Neuronal stem cell (in vitro differentiated cells): ENCODE measurements around the gene UGT1A7.

Experiments used
- DNase-seq: peaks from one replicate; pipeline ENCODE4 v3.0.0-alpha.2; 2013; ENCODE audit warnings: low spot score
- H2AFZ ChIP-seq: one replicate; pipeline ENCODE4 v1.6.1; 2013; ENCODE audit warnings: mild to moderate bottlenecking, low read length, inconsistent platforms
- H2AK5ac ChIP-seq: 2 replicates; pipeline ENCODE4 v1.6.1; 2013; ENCODE audit warnings: low read depth, mild to moderate bottlenecking, inconsistent platforms, low read length, moderate library complexity, mixed read lengths
- H2BK120ac ChIP-seq: 2 replicates; pipeline ENCODE4 v1.6.1; 2013; ENCODE audit warnings: low read depth, mild to moderate bottlenecking, inconsistent platforms, low read length, moderate library complexity, mixed read lengths
- H2BK12ac ChIP-seq: one replicate; pipeline ENCODE4 v1.6.1; 2013; ENCODE audit warnings: low read length, inconsistent platforms
- H2BK15ac ChIP-seq: 2 replicates; pipeline ENCODE4 v1.6.1; 2013; ENCODE audit warnings: mild to moderate bottlenecking, low read length, inconsistent platforms, mixed read lengths
- H2BK5ac ChIP-seq: one replicate; pipeline ENCODE4 v1.6.1; 2013; ENCODE audit warnings: inconsistent platforms, mild to moderate bottlenecking, low read length, moderate library complexity
- H3K14ac ChIP-seq: one replicate; pipeline ENCODE4 v1.6.1; 2013; ENCODE audit warnings: low read length, inconsistent platforms
- H3K18ac ChIP-seq: 2 replicates; pipeline ENCODE4 v1.6.1; 2013; ENCODE audit warnings: low read length, inconsistent platforms
- H3K23ac ChIP-seq: 2 replicates; pipeline ENCODE4 v1.6.1; 2013; ENCODE audit warnings: low read depth, mild to moderate bottlenecking, mixed read lengths, low read length, inconsistent platforms; ENCODE audit not compliant: poor library complexity
- H3K27ac ChIP-seq: replicated peaks from 3 replicates; pipeline ENCODE4 v1.5.1; 2013; ENCODE audit warnings: low read length, inconsistent platforms
- H3K27me3 ChIP-seq, 3 experiments: 2 replicates each; pipeline ENCODE4 v1.6.1; 2013; ENCODE audit warnings: low read length in 3 of 3, mild to moderate bottlenecking in 2 of 3, inconsistent platforms in 1 of 3, low read depth in 1 of 3, mixed read lengths in 1 of 3, moderate library complexity in 1 of 3; ENCODE audit not compliant: control insufficient read depth in 3 of 3, insufficient read depth in 3 of 3
- H3K36me3 ChIP-seq, 2 donors: replicated peaks in 1 of 2; 2 replicates each; pipeline ENCODE4 v1.6.1; 2013; ENCODE audit warnings: low read length in 2 of 2; ENCODE audit not compliant: control insufficient read depth in 2 of 2, insufficient read depth in 2 of 2
- H3K4ac ChIP-seq: 2 replicates; pipeline ENCODE4 v1.6.1; 2013; ENCODE audit warnings: inconsistent platforms, mild to moderate bottlenecking, low read length, moderate library complexity
- H3K4me1 ChIP-seq, 2 donors: 1 replicate in 1 of 2; 2 replicates in 1 of 2; pipeline ENCODE4 v1.6.1; 2013; ENCODE audit warnings: low read length in 2 of 2, low read depth in 1 of 2; ENCODE audit not compliant: control insufficient read depth in 2 of 2, insufficient read depth in 1 of 2
- H3K4me2 ChIP-seq: one replicate; pipeline ENCODE4 v1.6.1; 2013; ENCODE audit warnings: mild to moderate bottlenecking, low read length, inconsistent platforms; ENCODE audit not compliant: insufficient read depth, poor library complexity, severe bottlenecking
- H3K4me3 ChIP-seq, 2 donors: 2 replicates each; pipeline ENCODE4 v1.5.1; 2013; ENCODE audit warnings: low read length in 2 of 2, mild to moderate bottlenecking in 2 of 2, inconsistent platforms in 1 of 2, moderate library complexity in 1 of 2
- H3K79me1 ChIP-seq: one replicate; pipeline ENCODE4 v1.6.1; 2013; ENCODE audit warnings: low read depth, mild to moderate bottlenecking, inconsistent platforms, low read length, moderate library complexity
- H3K9ac ChIP-seq: one replicate; pipeline ENCODE4 v1.6.1; 2013; ENCODE audit warnings: mild to moderate bottlenecking, low read depth, low read length, inconsistent platforms; ENCODE audit not compliant: poor library complexity
- H3K9me3 ChIP-seq, 2 donors: replicated peaks in 1 of 2; 2 replicates each; pipeline versions ENCODE3 to v1.6.1; 2013; ENCODE audit warnings: low read length in 2 of 2, mild to moderate bottlenecking in 2 of 2, inconsistent platforms in 1 of 2, low read depth in 1 of 2, mixed read lengths in 1 of 2, moderate library complexity in 1 of 2; ENCODE audit not compliant: control insufficient read depth in 2 of 2, insufficient read depth in 1 of 2
- H4K8ac ChIP-seq: one replicate; pipeline ENCODE4 v1.6.1; 2013; ENCODE audit warnings: low read depth, mild to moderate bottlenecking, inconsistent platforms, low read length, moderate library complexity
- H4K91ac ChIP-seq: one replicate; pipeline ENCODE4 v1.6.1; 2013; ENCODE audit warnings: low read length, low read depth, mild to moderate bottlenecking, inconsistent platforms; ENCODE audit not compliant: poor library complexity
- WGBS, 2 donors: extraction: QIAGEN DNeasy Blood & Tissue Kit; methylation state at CpG; one replicate each; pipeline ENCODE4 v1.1.7; 2013; ENCODE audit warnings: missing lambda C conversion rate in 2 of 2, mixed read lengths in 1 of 2; ENCODE audit not compliant: insufficient read length in 2 of 2, insufficient replicate concordance in 1 of 2; ENCODE audit errors: extremely low coverage in 2 of 2; 5-methylcytosine and 5-hydroxymethylcytosine counted together

Gene UGT1A7

GRCh38 chr2:233813236-233814055 lies 131.7 kb downstream of the UGT1A7 start:
- Histone ChIP-seq H3K4me2 (no peak overlapping the region), H3K18ac (no peak overlapping the region), H2AK5ac (no peak overlapping the region), H3K14ac (no peak overlapping the region), H4K91ac (no peak overlapping the region), H2BK120ac (no peak overlapping the region), H3K27me3 (peaks cover 0 to 2% (median 0%) of the 10 kb centered on the region in 3 experiments), H3K27ac (no peak overlapping the region), H2BK5ac (no peak overlapping the region), H2BK12ac (no peak overlapping the region), H3K4ac (no peak overlapping the region), H4K8ac (no peak overlapping the region), H3K9me3 (no peaks in the 10 kb centered on the region), H3K23ac (no peak overlapping the region), H3K36me3 (no peaks in the 10 kb centered on the region), H2AFZ (no peak overlapping the region), H3K9ac (no peak overlapping the region), H3K4me3 (no peak overlapping the region), H2BK15ac (no peak overlapping the region), H3K4me1 (no peaks in the 10 kb centered on the region), H3K79me1 (no peaks in the 10 kb centered on the region)
- no CpG with 5 or more reads among the region's 3 CpGs for WGBS, 2 donors
- no peak for DNase-seq

- no peak overlapping the region for H2BK15ac ChIP-seq
- no peak overlapping the region for H2BK120ac ChIP-seq
- no peak overlapping the region for H3K4me3 ChIP-seq
Measured at GRCh38 chr2:233814056-233814835, 132.5 kb downstream of the UGT1A7 start.

GRCh38 chr2:233815861-233816260 lies 134.2 kb downstream of the UGT1A7 start:
- no peak overlapping the region for H2BK15ac ChIP-seq
- peaks cover 0 to 3% (median 0%) of the 10 kb centered on the region in 3 experiments for H3K27me3 ChIP-seq
- H3K9me3 ChIP-seq, result no peaks in the 10 kb centered on the region
- H2BK5ac ChIP-seq, result no peak overlapping the region
- no peak overlapping the region for H2BK12ac ChIP-seq
- H4K91ac ChIP-seq, result no peak overlapping the region
- H3K4ac ChIP-seq, result no peak overlapping the region
- H3K27ac ChIP-seq, result no peak overlapping the region
- H3K4me3 ChIP-seq, result no peak overlapping the region
- H2AK5ac ChIP-seq, result no peak overlapping the region
- H2BK120ac ChIP-seq, result no peak overlapping the region
- H3K79me1 ChIP-seq, result no peaks in the 10 kb centered on the region
- H3K4me1 ChIP-seq, result peaks cover 0 to 2% of the 10 kb centered on the region in 2 donors
- H3K36me3 ChIP-seq, result no peaks in the 10 kb centered on the region
- H2AFZ ChIP-seq, result no peak overlapping the region
- no peak for DNase-seq
- no peak overlapping the region for H3K14ac ChIP-seq
- no CpG with 5 or more reads among the region's 6 CpGs for WGBS, 2 donors
- no peak overlapping the region for H3K23ac ChIP-seq
- H4K8ac ChIP-seq, result no peak overlapping the region
- H3K9ac ChIP-seq, result no peak overlapping the region
- H3K18ac ChIP-seq, result no peak overlapping the region
- no peak overlapping the region for H3K4me2 ChIP-seq

More at GRCh38 chr2:233814056-233814835, 132.5 kb downstream of the UGT1A7 start:
- Histone ChIP-seq H4K8ac (no peak overlapping the region), H3K27ac (no peak overlapping the region), H3K4ac (no peak overlapping the region), H2AK5ac (no peak overlapping the region), H3K18ac (peak overlapping the region; percentile 71), H2BK12ac (no peak overlapping the region), H3K4me1 (no peaks in the 10 kb centered on the region), H2BK5ac (no peak overlapping the region), H4K91ac (no peak overlapping the region), H3K9me3 (no peaks in the 10 kb centered on the region), H3K14ac (no peak overlapping the region), H3K23ac (no peak overlapping the region), H3K36me3 (no peaks in the 10 kb centered on the region), H3K79me1 (no peaks in the 10 kb centered on the region), H3K9ac (no peak overlapping the region), H3K4me2 (no peak overlapping the region), H3K27me3 (no peaks in the 10 kb centered on the region), H2AFZ (no peak overlapping the region)
- DNase-seq, result no peak
- no CpG with 5 or more reads among the region's 2 CpGs for WGBS, 2 donors

GRCh38 chr2:233816334-233816733 lies 134.6 kb downstream of the UGT1A7 start:
- Histone ChIP-seq H3K79me1 (no peaks in the 10 kb centered on the region), H3K4me1 (peaks cover 0 to 2% of the 10 kb centered on the region in 2 donors), H4K8ac (no peak overlapping the region), H2AK5ac (no peak overlapping the region), H3K27ac (no peak overlapping the region), H3K4me2 (no peak overlapping the region), H4K91ac (no peak overlapping the region), H3K9me3 (no peaks in the 10 kb centered on the region), H3K36me3 (no peaks in the 10 kb centered on the region), H2BK15ac (no peak overlapping the region), H3K23ac (peak overlapping the region; percentile 28), H3K9ac (no peak overlapping the region), H3K4me3 (no peak overlapping the region), H2BK120ac (no peak overlapping the region), H3K4ac (no peak overlapping the region), H3K27me3 (peaks cover 0 to 3% (median 0%) of the 10 kb centered on the region in 3 experiments), H3K14ac (no peak overlapping the region), H2AFZ (no peak overlapping the region), H2BK5ac (no peak overlapping the region), H3K18ac (no peak overlapping the region), H2BK12ac (no peak overlapping the region)
- DNase-seq, result no peak
- no CpG with 5 or more reads among the region's 2 CpGs for WGBS, 2 donors
